GM12891 (cell line): ENCODE data around the gene OTUD5.

Experiments
- DNase-seq: peaks from one replicate; pipeline ENCODE4 v3.0.0; 2011; ENCODE audit warnings: low spot score; ENCODE audit not compliant: insufficient read length
- FAIRE-seq: peaks from 2 replicates; lab custom pipeline; 2011; peaks lifted over from hg19 to GRCh38; lab: Jason Lieb, UNC
- PAX5 ChIP-seq: IDR thresholded peaks from 2 replicates; pipeline ENCODE4 v1.6.1; 2011; ENCODE audit warnings: low read length, moderate library complexity, mild to moderate bottlenecking; ENCODE audit not compliant: insufficient read depth, severe bottlenecking
- POLR2A ChIP-seq: IDR thresholded peaks from 2 replicates; pipeline ENCODE4 v1.6.1; 2011; ENCODE audit warnings: low read depth, low read length, control low read depth
- POLR2AphosphoS5 ChIP-seq: IDR thresholded peaks from 2 replicates; pipeline ENCODE4 v1.6.1; 2011; ENCODE audit warnings: low read depth, low read length, control low read depth
- POU2F2 ChIP-seq: IDR thresholded peaks from 2 replicates; pipeline ENCODE4 v1.6.1; 2011; ENCODE audit warnings: low read depth, mild to moderate bottlenecking, control low read depth, low read length, moderate library complexity
- SPI1 ChIP-seq: IDR thresholded peaks from 2 replicates; pipeline ENCODE4 v1.6.1; 2011; ENCODE audit warnings: low read depth, low read length, control low read depth
- TAF1 ChIP-seq: IDR thresholded peaks from 2 replicates; pipeline ENCODE4 v1.6.1; 2011; ENCODE audit warnings: low read depth, low read length, control low read depth

Gene OTUD5

DNA sequence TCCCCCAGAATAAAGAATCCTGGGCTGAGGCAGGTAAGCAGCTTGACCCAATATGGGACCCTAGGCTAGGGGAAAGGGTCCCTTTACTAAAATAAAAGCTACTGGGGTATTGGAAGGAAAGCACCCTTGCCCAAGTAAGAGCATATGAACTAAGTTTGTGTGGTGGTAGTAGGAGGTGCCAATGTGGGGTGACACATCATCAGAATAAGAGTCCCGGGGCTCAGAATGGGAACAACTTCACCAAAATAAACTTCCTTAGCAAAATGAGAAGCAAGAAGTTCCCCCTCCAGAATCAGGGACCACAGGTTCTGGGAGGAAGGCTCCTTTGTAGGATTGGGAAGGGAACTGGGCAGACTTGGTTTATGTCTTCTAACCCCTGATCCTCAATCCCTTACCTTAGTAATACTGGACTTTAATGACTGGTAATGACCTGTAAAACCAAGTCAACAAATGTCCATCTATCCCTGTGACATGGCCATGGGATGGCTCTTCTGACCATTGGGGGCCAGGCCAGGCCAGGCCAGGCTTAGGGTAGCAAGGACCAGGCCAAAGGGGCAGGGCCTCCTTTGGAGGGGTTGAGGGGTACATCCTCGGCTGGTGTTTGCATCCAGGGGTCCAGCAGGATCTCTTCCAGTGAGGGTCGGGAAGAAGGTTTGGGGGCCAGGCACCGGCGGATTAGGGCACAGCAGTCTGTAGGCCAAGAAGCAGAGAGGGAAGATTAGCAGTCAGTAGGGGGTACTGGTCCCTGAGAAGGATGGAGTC, 43.6 kb downstream of the OTUD5 start:
- TF ChIP-seq POLR2A (peak; percentile 42; the same call in 1 of the 2 replicates), PAX5 (no peak)
- FAIRE-seq (no peak), DNase-seq (no peak)

GRCh38 chrX:48911412-48912182, 45.8 kb downstream of the OTUD5 start, which contains the start of gene SLC35A2:
Gene SLC35A2 (minus strand): TSS chrX:48911646. CDS start chrX:48911636, 10 bp downstream.
- peak; percentile 98 for FAIRE-seq
- TF ChIP-seq POU2F2 (peak; percentile 65; the same call in 1 of the 2 replicates), PAX5 (no peak), SPI1 (peak; percentile 42; the same call in 1 of the 2 replicates), POLR2AphosphoS5 (peak; percentile 89), POLR2A (peak; percentile 64; the same call in 1 of the 2 replicates), TAF1 (peak; percentile 53; the same call in 1 of the 2 replicates)
- DNase-seq = peak; percentile 72

- FAIRE-seq (no peak), DNase-seq (no peak)
- TF ChIP-seq POLR2AphosphoS5 (no peak), PAX5 (no peak), POU2F2 (no peak), TAF1 (no peak), POLR2A (no peak), SPI1 (no peak)
Observed at GRCh38 chrX:48910926-48911411, 46.4 kb downstream of the OTUD5 start.

GRCh38 chrX:48909703-48910294, 47.6 kb downstream of the OTUD5 start:
- FAIRE-seq (no peak), DNase-seq (no peak)
- no peak for TF ChIP-seq TAF1
- TF ChIP-seq POLR2A = no peak; the same call in 1 of the 2 replicates
- TF ChIP-seq SPI1 = no peak
- TF ChIP-seq POLR2AphosphoS5 = no peak; the same call in 1 of the 2 replicates
- TF ChIP-seq POU2F2 = no peak
- TF ChIP-seq PAX5 = no peak

DNA sequence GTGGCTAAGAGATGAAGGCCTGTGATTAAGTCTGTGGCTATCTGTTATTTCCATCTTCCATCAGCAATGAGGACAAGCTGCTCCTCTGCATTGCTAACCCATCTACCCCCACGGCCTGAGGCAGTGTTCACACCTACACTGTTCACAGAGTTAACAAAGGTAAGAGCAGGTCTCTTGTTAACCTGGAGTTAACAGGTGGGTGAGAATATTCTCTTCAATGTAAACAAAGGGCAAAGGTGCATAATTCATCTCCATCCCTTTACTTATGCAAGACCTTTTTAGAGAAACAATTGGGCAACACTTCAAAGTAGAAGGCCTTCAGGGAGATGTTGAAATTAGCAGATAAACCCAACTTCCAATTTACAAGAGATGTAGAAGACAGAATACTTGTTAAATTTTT, 48.8 kb downstream of the OTUD5 start:
- FAIRE-seq = no peak
- no peak for DNase-seq
- TF ChIP-seq POLR2A (no peak), TAF1 (no peak), POU2F2 (no peak), PAX5 (no peak), SPI1 (no peak), POLR2AphosphoS5 (no peak)

DNA sequence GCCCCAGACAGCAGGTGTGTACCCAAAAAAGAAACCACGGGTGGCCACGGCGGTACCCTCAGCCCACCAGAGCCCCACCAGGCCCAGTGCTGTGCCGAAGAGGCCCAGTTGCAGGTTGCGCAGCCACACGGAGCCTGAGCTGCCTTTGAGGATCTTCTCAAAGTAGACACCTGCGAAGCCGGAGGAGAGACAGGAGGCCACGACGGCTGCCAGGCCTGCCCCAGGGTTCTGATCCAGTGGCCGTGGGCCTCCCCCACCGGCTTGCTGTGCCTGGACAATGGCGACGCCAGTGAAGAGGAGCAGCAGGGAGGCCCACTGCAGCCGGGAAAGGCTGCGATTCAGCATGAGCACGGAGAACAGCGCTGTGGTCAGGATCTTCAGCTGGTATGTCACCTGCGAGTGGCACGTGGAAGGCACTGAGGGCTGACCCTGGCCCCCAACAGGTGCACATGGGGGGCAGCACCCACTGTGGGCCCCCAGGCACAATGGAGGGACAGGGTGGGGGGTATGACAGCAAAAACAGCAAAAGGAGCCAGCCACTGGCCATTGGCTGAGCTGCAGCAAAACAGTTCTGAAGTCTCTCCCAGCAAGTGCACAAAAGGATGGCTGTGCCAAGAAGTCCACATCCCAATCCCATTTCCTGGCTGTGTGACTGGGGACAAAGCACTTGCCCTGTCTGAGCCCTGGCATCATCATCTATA, 52.2 kb downstream of the OTUD5 start:
- no peak for TF ChIP-seq POLR2A
- no peak for TF ChIP-seq POLR2AphosphoS5
- no peak for TF ChIP-seq POU2F2
- TF ChIP-seq PAX5 = no peak
- no peak for TF ChIP-seq TAF1
- TF ChIP-seq SPI1 = no peak
- no peak for FAIRE-seq

DNA sequence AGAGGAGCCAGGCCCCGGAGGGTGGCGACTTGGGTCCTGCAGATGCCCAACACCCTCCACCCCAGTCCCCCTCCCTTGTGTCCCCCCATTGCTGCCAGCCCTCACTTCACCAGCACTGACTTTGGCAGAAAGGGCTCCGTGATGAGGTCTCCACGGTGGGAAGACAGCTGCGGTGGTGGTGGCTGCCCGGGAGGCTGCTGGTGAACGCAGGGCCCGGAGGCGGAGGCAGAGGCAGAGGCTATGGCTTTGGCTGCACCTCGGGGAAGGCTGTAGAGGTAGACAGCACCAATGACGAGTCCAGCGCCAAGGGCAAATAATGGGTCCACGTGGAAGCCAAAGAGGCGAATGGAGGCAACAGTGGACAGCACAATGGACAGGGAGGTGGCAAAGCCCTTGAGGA, 52.8 kb downstream of the OTUD5 start:
- TF ChIP-seq TAF1 (no peak), POLR2A (no peak), PAX5 (no peak), SPI1 (no peak), POU2F2 (no peak), POLR2AphosphoS5 (no peak)
- DNase-seq = no peak
- no peak for FAIRE-seq

More for the DNA sequence above, 52.2 kb downstream of the OTUD5 start:
- DNase-seq = no peak

DNA sequence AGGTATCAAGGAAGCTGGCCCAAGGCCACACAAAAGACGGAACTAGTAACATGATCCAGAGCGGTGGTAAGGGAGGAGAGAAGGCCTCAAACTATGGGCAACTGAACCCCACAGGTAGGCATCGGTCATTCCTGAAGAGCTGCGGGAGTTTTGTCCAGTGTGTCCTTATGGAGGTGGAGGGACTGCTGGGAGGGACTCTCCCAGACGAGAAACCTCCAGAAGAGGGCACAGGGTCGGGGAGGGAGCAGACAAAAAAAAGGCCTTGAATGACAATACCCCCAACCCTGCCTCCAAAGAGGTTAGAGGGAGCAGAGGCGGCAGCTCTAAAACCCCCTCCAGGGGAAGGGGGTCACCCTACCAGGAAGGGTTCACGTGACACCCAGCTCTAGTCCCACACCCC, 53.2 kb downstream of the OTUD5 start:
- TF ChIP-seq POLR2AphosphoS5 = no peak
- no peak for TF ChIP-seq POU2F2
- TF ChIP-seq SPI1 = no peak
- TF ChIP-seq TAF1 = no peak
- TF ChIP-seq POLR2A = no peak
- FAIRE-seq (no peak), DNase-seq (no peak)
